A549 (cell line): Measurements from ENCODE around the gene CHTF18. TPM values are rescaled to one million over a fixed set of nuclear protein-coding genes. Genes with fewer than 3 reads are reported as not detected.

Experiments
- ATAC-seq, 2 experiments: fragments of 200-7000 bp in 1 of 2; fragments of >200 bp in 1 of 2; cut with Nextera tagmentation in 1 of 2; cut with Tn5 transposase in 1 of 2; 3 replicates each; pipeline versions ENCODE4 v1.8.0 to v1.9.1; 2018 to 2020; ENCODE audit warnings: mild to moderate bottlenecking in 1 of 2, moderate library complexity in 1 of 2
- CTCF ChIA-PET: fragments of 300-600 bp; sonication (Branson Sonifier 250); formaldehyde crosslinking; extraction: SDS; loops from one replicate; lab custom pipeline; 2021; ENCODE audit warnings: antibody characterized with exemption, inconsistent platforms; lab: Yijun Ruan, JAX
- POLR2A ChIA-PET: fragments of 350-600 bp; formaldehyde crosslinking; extraction: SDS; loops from one replicate; lab custom pipeline; 2021; ENCODE audit warnings: antibody characterized with exemption, inconsistent platforms; lab: Yijun Ruan, JAX
- DNase-seq, 2 experiments: peaks; one replicate each; pipeline versions ENCODE4 v3.0.0 to v3.0.0-alpha.2; 2011 to 2016; ENCODE audit warnings: low read depth in 1 of 2, low spot score in 1 of 2
- FAIRE-seq: peaks from 2 replicates; lab custom pipeline; 2011; peaks lifted over from hg19 to GRCh38; lab: Jason Lieb, UNC
- H3K27ac ChIP-seq, 2 experiments: fragments of >200 bp; sonication (Bioruptor Twin); formaldehyde crosslinking; 3 replicates each; pipeline ENCODE4 v1.5.1; 2016 to 2017
- H3K4me1 ChIP-seq: fragments of >200 bp; sonication (Bioruptor Twin); formaldehyde crosslinking; 3 replicates; pipeline ENCODE4 v1.6.1; 2016
- H3K4me2 ChIP-seq: fragments of >200 bp; sonication (Bioruptor Twin); formaldehyde crosslinking; 3 replicates; pipeline ENCODE4 v1.6.1; 2016
- H3K4me3 ChIP-seq: fragments of >200 bp; sonication (Bioruptor Twin); formaldehyde crosslinking; 3 replicates; pipeline ENCODE4 v1.5.1; 2016
- H3K9me3 ChIP-seq: fragments of >200 bp; sonication (Bioruptor Twin); formaldehyde crosslinking; 3 replicates; pipeline ENCODE4 v1.6.1; 2016
- CBX8 ChIP-seq: fragments of 200-600 bp; sonication (generic); IDR thresholded peaks from 2 replicates; pipeline ENCODE4 v1.6.1; 2016
- CEBPB ChIP-seq, 2 experiments: fragments of >200 bp in 1 of 2; sonication (Bioruptor Twin) in 1 of 2; formaldehyde crosslinking in 1 of 2; IDR thresholded peaks; 2 replicates each; pipeline ENCODE4 v1.6.1; 2012 to 2016
- CHD4 ChIP-seq: fragments of 200-600 bp; sonication (generic); IDR thresholded peaks from 2 replicates; pipeline ENCODE4 v1.6.1; 2016; ENCODE audit warnings: antibody characterized with exemption, mild to moderate bottlenecking, borderline replicate concordance
- EHMT2 ChIP-seq: fragments of 200-600 bp; sonication (generic); IDR thresholded peaks from 2 replicates; pipeline ENCODE4 v1.6.1; 2016; ENCODE audit warnings: antibody characterized with exemption, low read depth, mild to moderate bottlenecking, moderate library complexity
- FOSB ChIP-seq: fragments of 250-450 bp; sonication (Bioruptor Pico); IDR thresholded peaks from 2 replicates; pipeline ENCODE4 v1.5.0; 2020; ENCODE audit warnings: mild to moderate bottlenecking, moderate library complexity
- FOXS1 ChIP-seq: fragments of 250-450 bp; sonication (Bioruptor Pico); IDR thresholded peaks from 2 replicates; pipeline ENCODE4 v1.5.0; 2020; ENCODE audit warnings: mild to moderate bottlenecking, moderate library complexity
- GATA3 ChIP-seq: IDR thresholded peaks from 2 replicates; pipeline ENCODE4 v1.6.1; 2012; ENCODE audit warnings: borderline replicate concordance
- HEYL ChIP-seq: fragments of 250-450 bp; sonication (Bioruptor Pico); IDR thresholded peaks from 2 replicates; pipeline ENCODE4 v1.8.0; 2021; ENCODE audit warnings: mild to moderate bottlenecking, moderate library complexity
- HOXB13 ChIP-seq: fragments of 250-450 bp; sonication (Bioruptor Pico); IDR thresholded peaks from 2 replicates; pipeline ENCODE4 v1.5.0; 2020; ENCODE audit warnings: low read depth, mild to moderate bottlenecking, moderate library complexity
- JUN ChIP-seq, 2 experiments: fragments of >200 bp; sonication (Bioruptor Twin); formaldehyde crosslinking; IDR thresholded peaks; 2 replicates in 1 of 2; 3 replicates in 1 of 2; pipeline ENCODE4 v1.6.1; 2016 to 2017
- KDM1A ChIP-seq: fragments of 200-600 bp; sonication (generic); IDR thresholded peaks from 2 replicates; pipeline ENCODE4 v1.6.1; 2016; ENCODE audit warnings: low read depth, mild to moderate bottlenecking
- KDM5A ChIP-seq: fragments of 200-600 bp; sonication (generic); IDR thresholded peaks from 2 replicates; pipeline ENCODE4 v1.6.1; 2016; ENCODE audit warnings: antibody characterized with exemption, mild to moderate bottlenecking
- MAFK ChIP-seq: fragments of 450-650 bp; IDR thresholded peaks from 2 replicates; pipeline ENCODE4 v1.6.1; 2014; ENCODE audit not compliant: partially characterized antibody
- NPAS2 ChIP-seq: fragments of 250-450 bp; sonication (Bioruptor Pico); IDR thresholded peaks from 2 replicates; pipeline ENCODE4 v1.8.0; 2022; ENCODE audit warnings: mild to moderate bottlenecking, moderate library complexity, borderline replicate concordance
- NR3C1 ChIP-seq: fragments of >200 bp; sonication (Bioruptor Twin); formaldehyde crosslinking; IDR thresholded peaks from 3 replicates; pipeline ENCODE4 v1.6.1; 2017
- PHF8 ChIP-seq: fragments of 200-600 bp; sonication (generic); IDR thresholded peaks from 2 replicates; pipeline ENCODE4 v1.6.1; 2016; ENCODE audit warnings: low read depth, mild to moderate bottlenecking, antibody characterized with exemption, moderate library complexity, borderline replicate concordance
- POLR2A ChIP-seq: IDR thresholded peaks from 2 replicates; pipeline ENCODE4 v1.6.1; 2012; ENCODE audit warnings: mild to moderate bottlenecking, low read length
- POLR2AphosphoS2 ChIP-seq: conservative IDR thresholded peaks from 2 replicates; pipeline ENCODE4 v1.6.1; 2012; ENCODE audit warnings: low read length, improper control_type of control experiment, inconsistent platforms
- RARB ChIP-seq: fragments of 250-450 bp; sonication (Bioruptor Pico); IDR thresholded peaks from 2 replicates; pipeline ENCODE4 v1.8.0; 2021; ENCODE audit warnings: mild to moderate bottlenecking, moderate library complexity
- RCOR1 ChIP-seq: fragments of 150-350 bp; IDR thresholded peaks from 2 replicates; pipeline ENCODE4 v1.6.1; 2014; ENCODE audit warnings: antibody characterized with exemption, low read length, low read depth
- RFX5 ChIP-seq: fragments of 450-650 bp; IDR thresholded peaks from 2 replicates; pipeline ENCODE4 v1.7.1; 2014; ENCODE audit warnings: antibody characterized with exemption, mild to moderate bottlenecking, moderate library complexity
- RNF2 ChIP-seq: fragments of 200-600 bp; sonication (generic); IDR thresholded peaks from 2 replicates; pipeline ENCODE4 v1.6.1; 2016; ENCODE audit warnings: low read depth, mild to moderate bottlenecking, antibody characterized with exemption, moderate library complexity, borderline replicate concordance
- SREBF2 ChIP-seq: fragments of 450-650 bp; IDR thresholded peaks from 2 replicates; pipeline ENCODE4 v1.6.1; 2014; ENCODE audit warnings: mild to moderate bottlenecking, moderate library complexity
- TP53 ChIP-seq: fragments of 250-450 bp; sonication (Bioruptor Pico); IDR thresholded peaks from 2 replicates; pipeline ENCODE4 v1.5.0; 2021; ENCODE audit warnings: mild to moderate bottlenecking, moderate library complexity
- ZC3H11A ChIP-seq: fragments of 450-650 bp; IDR thresholded peaks from 2 replicates; pipeline ENCODE4 v1.6.1; 2014; ENCODE audit warnings: antibody characterized with exemption, mild to moderate bottlenecking
- ZFP36 ChIP-seq: fragments of 450-650 bp; IDR thresholded peaks from 2 replicates; pipeline ENCODE4 v1.6.1; 2014; ENCODE audit warnings: borderline replicate concordance; ENCODE audit not compliant: partially characterized antibody
- ZSCAN20 ChIP-seq: fragments of 250-450 bp; sonication (Bioruptor Pico); IDR thresholded peaks from 2 replicates; pipeline ENCODE4 v1.8.0; 2022; ENCODE audit warnings: mild to moderate bottlenecking, moderate library complexity
- WGBS: methylation state at CpG from one replicate; pipeline ENCODE4 v1.1.6; 2017; ENCODE audit errors: missing lambda C conversion rate; 5-methylcytosine and 5-hydroxymethylcytosine counted together
- polyA minus RNA-seq: library from RNA; depleted of rRNA, polyadenylated mRNA; stranded (reverse); fragments of >200 nt; gene quantifications from 2 replicates; pipeline ENCODE4 v1.2.3, GENCODE V29; 2011; rRNA and poly(A)+ RNA removed
- polyA plus RNA-seq, 4 experiments: library from polyadenylated mRNA; depleted of rRNA in 3 of 4; stranded (reverse); fragments of >200 nt; fragmentation: RNase III in 1 of 4; extraction: RNeasy Plus Mini Kit Qiagen cat#74134 plus additional on column Dnase treatment in 1 of 4; gene quantifications; 2 replicates in 3 of 4; 3 replicates in 1 of 4; pipeline ENCODE4 v1.2.3, GENCODE V29; 2011 to 2017
- TF ChIP-seq, protein P1 (sequence below): IDR thresholded peaks from 2 replicates; pipeline ENCODE4 v1.6.1; 2012; ENCODE audit warnings: low read depth, borderline replicate concordance
- TF ChIP-seq, protein P2 (sequence below): IDR thresholded peaks from 2 replicates; pipeline ENCODE4 v1.6.1; 2012
- TF ChIP-seq, protein P3 (sequence below): IDR thresholded peaks from 2 replicates; pipeline ENCODE4 v1.6.1; 2012
- TF ChIP-seq, protein P4 (sequence below): fragments of 250-450 bp; sonication (Bioruptor Pico); IDR thresholded peaks from 2 replicates; pipeline ENCODE4 v1.5.0; 2020; ENCODE audit warnings: low read depth, mild to moderate bottlenecking, moderate library complexity

The CHTF18 gene
- polyA plus RNA-seq (2011; rRNA removed) (4.8 and 5.1 TPM in 2 replicates), polyA plus RNA-seq (2017; fragmentation: RNase III; extraction: RNeasy Plus Mini Kit Qiagen cat#74134 plus additional on column Dnase treatment) (32.5 to 36.7 TPM (median 33.8 TPM) in 3 replicates), polyA minus RNA-seq (1.9 and 4.8 TPM in 2 replicates)
- polyA plus RNA-seq (2012; cell fraction: cytosol; rRNA removed): 37.0 and 43.6 TPM in 2 replicates
- polyA plus RNA-seq (2012; cell fraction: nucleus; rRNA removed): 376 and 424 TPM in 2 replicates

DNA sequence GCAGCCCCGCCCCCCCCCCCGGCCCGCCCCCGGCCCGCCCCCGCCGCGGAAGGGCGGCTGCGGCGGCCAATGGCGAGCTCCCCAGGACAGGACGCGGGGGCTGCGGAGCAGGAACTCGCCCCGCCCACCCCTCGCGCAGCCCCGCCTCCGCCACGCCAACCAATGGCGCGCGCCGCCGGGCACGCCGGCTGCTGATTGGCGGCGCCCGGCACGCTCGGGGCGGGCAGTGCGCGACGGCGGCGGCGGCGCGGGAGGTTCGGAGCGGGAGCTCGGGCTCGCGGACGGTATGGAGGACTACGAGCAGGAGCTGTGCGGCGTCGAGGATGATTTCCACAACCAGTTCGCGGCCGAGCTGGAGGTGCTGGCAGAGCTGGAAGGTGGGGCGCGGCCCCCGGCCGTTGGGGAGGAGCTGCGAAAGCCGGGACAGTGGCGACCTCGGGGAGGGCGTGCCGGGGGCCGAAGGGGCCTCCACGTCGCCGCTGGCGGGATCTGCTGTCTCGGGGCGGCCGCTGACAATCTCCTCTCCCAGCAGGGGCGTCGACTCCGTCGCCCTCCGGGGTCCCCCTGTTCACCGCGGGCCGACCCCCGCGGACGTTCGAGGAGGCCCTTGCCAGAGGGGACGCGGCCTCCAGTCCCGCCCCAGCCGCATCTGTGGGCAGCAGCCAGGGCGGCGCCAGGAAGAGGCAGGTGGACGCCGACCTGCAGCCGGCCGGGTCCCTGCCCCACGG, at the start of gene CHTF18:
CHTF18 (plus strand) TSS at position 222 of the 728 bp plus-strand sequence; CDS start at position 287, 65 bp downstream.
- CTCF ChIA-PET: interaction anchor here (0.7 to 9.9 kb wide), 9 partner anchors 10 to 269 kb away, joined by 3 to 169 read pairs (median 4); partner anchors contain the start of genes CIAO3, METRN and MSLN
- Histone ChIP-seq H3K27ac (peak within 1 kb of the TSS; percentile 84 to 92), H3K9me3 (no peaks in the 10 kb centered on the region), H3K4me2 (peak within 1 kb of the TSS; percentile 100), H3K4me3 (peak within 1 kb of the TSS; percentile 93), H3K4me1 (peaks cover 24% of the 10 kb centered on the region)
- no peak for FAIRE-seq
- peak; percentile 86 to 92 for DNase-seq
- no peak for TF ChIP-seq RCOR1
- TF ChIP-seq RFX5: no peak
- no peak for TF ChIP-seq ZFP36
- TF ChIP-seq RARB (CRISPR knock-in tag): no peak
- TF ChIP-seq CEBPB (IDR thresholded peaks at IDR 0.05): no peak
- TF ChIP-seq TP53 (CRISPR knock-in tag): no peak
- TF ChIP-seq GATA3: no peak
- no peak for TF ChIP-seq CHD4
- no peak for TF ChIP-seq KDM1A
- no peak for TF ChIP-seq EHMT2
- TF ChIP-seq ZSCAN20 (CRISPR knock-in tag): no peak
- TF ChIP-seq RNF2: no peak
- no peak for TF ChIP-seq MAFK
- TF ChIP-seq, protein P1, sequence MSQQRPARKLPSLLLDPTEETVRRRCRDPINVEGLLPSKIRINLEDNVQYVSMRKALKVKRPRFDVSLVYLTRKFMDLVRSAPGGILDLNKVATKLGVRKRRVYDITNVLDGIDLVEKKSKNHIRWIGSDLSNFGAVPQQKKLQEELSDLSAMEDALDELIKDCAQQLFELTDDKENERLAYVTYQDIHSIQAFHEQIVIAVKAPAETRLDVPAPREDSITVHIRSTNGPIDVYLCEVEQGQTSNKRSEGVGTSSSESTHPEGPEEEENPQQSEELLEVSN: peak; percentile 77
- no peak for TF ChIP-seq NR3C1
- no peak for TF ChIP-seq FOSB (CRISPR knock-in tag)
- TF ChIP-seq KDM5A: peak; percentile 55
- no peak for TF ChIP-seq NPAS2 (CRISPR knock-in tag)
- no peak for TF ChIP-seq POLR2AphosphoS2
- TF ChIP-seq, protein P2, sequence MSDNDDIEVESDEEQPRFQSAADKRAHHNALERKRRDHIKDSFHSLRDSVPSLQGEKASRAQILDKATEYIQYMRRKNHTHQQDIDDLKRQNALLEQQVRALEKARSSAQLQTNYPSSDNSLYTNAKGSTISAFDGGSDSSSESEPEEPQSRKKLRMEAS: peak; percentile 68
- TF ChIP-seq CBX8: no peak
- TF ChIP-seq ZC3H11A: no peak
- TF ChIP-seq SREBF2: no peak
- TF ChIP-seq HEYL (CRISPR knock-in tag): no peak
- TF ChIP-seq, protein P3, sequence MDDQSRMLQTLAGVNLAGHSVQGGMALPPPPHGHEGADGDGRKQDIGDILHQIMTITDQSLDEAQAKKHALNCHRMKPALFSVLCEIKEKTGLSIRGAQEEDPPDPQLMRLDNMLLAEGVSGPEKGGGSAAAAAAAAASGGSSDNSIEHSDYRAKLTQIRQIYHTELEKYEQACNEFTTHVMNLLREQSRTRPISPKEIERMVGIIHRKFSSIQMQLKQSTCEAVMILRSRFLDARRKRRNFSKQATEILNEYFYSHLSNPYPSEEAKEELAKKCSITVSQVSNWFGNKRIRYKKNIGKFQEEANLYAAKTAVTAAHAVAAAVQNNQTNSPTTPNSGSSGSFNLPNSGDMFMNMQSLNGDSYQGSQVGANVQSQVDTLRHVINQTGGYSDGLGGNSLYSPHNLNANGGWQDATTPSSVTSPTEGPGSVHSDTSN: 0 out of 2 replicates have a peak, but pooled peaks have one; percentile 57
- TF ChIP-seq POLR2A: peak; percentile 63
- TF ChIP-seq PHF8: peak; percentile 21; the same call in 1 of the 2 replicates
- 0 out of 5 replicates have a peak, but pooled peaks of 1 of the 2 experiments have one; percentile 42 for TF ChIP-seq JUN (IDR thresholded peaks at IDR 0.05)
- TF ChIP-seq, protein P4, sequence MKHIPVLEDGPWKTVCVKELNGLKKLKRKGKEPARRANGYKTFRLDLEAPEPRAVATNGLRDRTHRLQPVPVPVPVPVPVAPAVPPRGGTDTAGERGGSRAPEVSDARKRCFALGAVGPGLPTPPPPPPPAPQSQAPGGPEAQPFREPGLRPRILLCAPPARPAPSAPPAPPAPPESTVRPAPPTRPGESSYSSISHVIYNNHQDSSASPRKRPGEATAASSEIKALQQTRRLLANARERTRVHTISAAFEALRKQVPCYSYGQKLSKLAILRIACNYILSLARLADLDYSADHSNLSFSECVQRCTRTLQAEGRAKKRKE (CRISPR knock-in tag): 0 out of 2 replicates have a peak, but pooled peaks have one; percentile 10
- TF ChIP-seq HOXB13 (CRISPR knock-in tag): no peak
- TF ChIP-seq FOXS1 (CRISPR knock-in tag): no peak
- ATAC-seq: peak; percentile 51 to 75
- whole genome bisulfite sequencing: 0% methylated on average over 42 of the region's 97 CpGs
- POLR2A ChIA-PET: interaction anchor here (1.0 to 1.8 kb wide), 8 partner anchors 12 to 82 kb away, joined by 3 to 8 read pairs (median 4); partner anchors contain the start of genes ANTKMT, GNG13 and METRN
